ENCODE results near the gene BCAS4.
A peak's percentile ranks its signal among the peaks of the same experiment; 100 is the strongest.

Gene BCAS4

GRCh38 chr20:50911030-50911429 is 116.2 kb downstream of the BCAS4 start:
- no peak overlapping the region for H3K4me3 ChIP-seq (ENCODE audit: low read depth, low read length)
- no peak for DNase-seq (ENCODE audit: low read depth)

GRCh38 chr20:50911716-50912115 is 116.9 kb downstream of the BCAS4 start:
- no peak overlapping the region for H3K4me3 ChIP-seq (ENCODE audit: low read depth, low read length)
- no peak for DNase-seq (ENCODE audit: low read depth)
- TF ChIP-seq POLR2A (IDR thresholded peaks at IDR 0.05; ENCODE audit: extremely low read depth, insufficient read length) (no peak), MYC (IDR thresholded peaks at IDR 0.05; ENCODE audit: low read depth, low read length) (no peak)
- TF ChIP-seq, protein P1, sequence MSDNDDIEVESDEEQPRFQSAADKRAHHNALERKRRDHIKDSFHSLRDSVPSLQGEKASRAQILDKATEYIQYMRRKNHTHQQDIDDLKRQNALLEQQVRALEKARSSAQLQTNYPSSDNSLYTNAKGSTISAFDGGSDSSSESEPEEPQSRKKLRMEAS (IDR thresholded peaks at IDR 0.05; ENCODE audit: low read depth, low read length): no peak
- TF ChIP-seq, protein P2, sequence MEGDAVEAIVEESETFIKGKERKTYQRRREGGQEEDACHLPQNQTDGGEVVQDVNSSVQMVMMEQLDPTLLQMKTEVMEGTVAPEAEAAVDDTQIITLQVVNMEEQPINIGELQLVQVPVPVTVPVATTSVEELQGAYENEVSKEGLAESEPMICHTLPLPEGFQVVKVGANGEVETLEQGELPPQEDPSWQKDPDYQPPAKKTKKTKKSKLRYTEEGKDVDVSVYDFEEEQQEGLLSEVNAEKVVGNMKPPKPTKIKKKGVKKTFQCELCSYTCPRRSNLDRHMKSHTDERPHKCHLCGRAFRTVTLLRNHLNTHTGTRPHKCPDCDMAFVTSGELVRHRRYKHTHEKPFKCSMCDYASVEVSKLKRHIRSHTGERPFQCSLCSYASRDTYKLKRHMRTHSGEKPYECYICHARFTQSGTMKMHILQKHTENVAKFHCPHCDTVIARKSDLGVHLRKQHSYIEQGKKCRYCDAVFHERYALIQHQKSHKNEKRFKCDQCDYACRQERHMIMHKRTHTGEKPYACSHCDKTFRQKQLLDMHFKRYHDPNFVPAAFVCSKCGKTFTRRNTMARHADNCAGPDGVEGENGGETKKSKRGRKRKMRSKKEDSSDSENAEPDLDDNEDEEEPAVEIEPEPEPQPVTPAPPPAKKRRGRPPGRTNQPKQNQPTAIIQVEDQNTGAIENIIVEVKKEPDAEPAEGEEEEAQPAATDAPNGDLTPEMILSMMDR (IDR thresholded peaks at IDR 0.05; ENCODE audit: low read depth, low read length): no peak

More at GRCh38 chr20:50911030-50911429, 116.2 kb downstream of the BCAS4 start:
- TF ChIP-seq MYC (IDR thresholded peaks at IDR 0.05; ENCODE audit: low read depth, low read length) (no peak), POLR2A (IDR thresholded peaks at IDR 0.05; ENCODE audit: extremely low read depth, insufficient read length) (no peak)
- TF ChIP-seq, protein P2 (IDR thresholded peaks at IDR 0.05; ENCODE audit: low read depth, low read length): no peak
- TF ChIP-seq, protein P1 (IDR thresholded peaks at IDR 0.05; ENCODE audit: low read depth, low read length): no peak

DNA sequence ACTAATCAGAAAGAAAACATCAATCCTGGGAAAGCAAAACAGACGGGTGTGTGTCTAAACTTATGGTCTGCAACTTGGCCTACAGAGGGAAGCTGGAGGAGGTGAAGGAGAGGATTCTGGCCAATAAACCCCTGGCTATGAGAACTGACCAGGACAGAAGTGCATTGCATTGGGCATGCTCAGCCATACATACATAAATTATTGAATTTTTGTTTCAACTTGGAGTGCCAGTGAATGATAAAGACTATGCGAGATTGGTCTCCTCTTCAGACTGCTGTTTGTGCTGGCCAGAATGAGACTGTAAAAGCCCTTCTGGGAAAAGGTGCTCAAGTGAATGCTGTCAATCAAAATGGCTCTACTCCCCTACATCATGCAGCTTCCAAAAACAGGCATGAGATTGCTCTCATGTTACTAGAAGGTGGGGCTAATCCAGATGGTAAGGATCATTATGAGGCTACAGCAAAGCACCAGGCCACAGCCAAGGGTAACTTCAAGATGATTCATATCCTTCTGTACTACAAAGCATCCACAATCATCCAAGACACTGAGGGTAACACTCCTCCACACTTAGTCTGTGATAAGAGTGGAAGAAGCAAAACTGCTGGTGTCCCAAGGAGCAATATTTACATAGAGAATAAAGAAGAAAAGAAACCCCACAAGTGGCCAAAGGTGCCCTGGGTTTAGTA is 119.0 kb downstream of the BCAS4 start:
- peak; percentile 31 for DNase-seq (ENCODE audit: low read depth)

GRCh38 chr20:50915424-50915823 is 120.6 kb downstream of the BCAS4 start:
- H3K4me3 ChIP-seq (ENCODE audit: low read depth, low read length): no peak overlapping the region
- DNase-seq (ENCODE audit: low read depth): no peak

More for the DNA sequence above, 119.0 kb downstream of the BCAS4 start:
- H3K4me3 ChIP-seq (ENCODE audit: low read depth, low read length): no peak overlapping the region
- TF ChIP-seq POLR2A (IDR thresholded peaks at IDR 0.05; ENCODE audit: extremely low read depth, insufficient read length) (no peak), MYC (IDR thresholded peaks at IDR 0.05; ENCODE audit: low read depth, low read length) (no peak)
- TF ChIP-seq, protein P1 (IDR thresholded peaks at IDR 0.05; ENCODE audit: low read depth, low read length): no peak
- TF ChIP-seq, protein P2 (IDR thresholded peaks at IDR 0.05; ENCODE audit: low read depth, low read length): no peak

GRCh38 chr20:50916257-50916656 is 121.4 kb downstream of the BCAS4 start:
- TF ChIP-seq, protein P2 (IDR thresholded peaks at IDR 0.05; ENCODE audit: low read depth, low read length): no peak
- TF ChIP-seq, protein P1 (IDR thresholded peaks at IDR 0.05; ENCODE audit: low read depth, low read length): no peak
- TF ChIP-seq MYC (IDR thresholded peaks at IDR 0.05; ENCODE audit: low read depth, low read length) (no peak), POLR2A (IDR thresholded peaks at IDR 0.05; ENCODE audit: extremely low read depth, insufficient read length) (no peak)
- DNase-seq (ENCODE audit: low read depth): no peak
- no peak overlapping the region for H3K4me3 ChIP-seq (ENCODE audit: low read depth, low read length)

More at GRCh38 chr20:50915424-50915823, 120.6 kb downstream of the BCAS4 start:
- TF ChIP-seq, protein P2 (IDR thresholded peaks at IDR 0.05; ENCODE audit: low read depth, low read length): no peak
- TF ChIP-seq, protein P1 (IDR thresholded peaks at IDR 0.05; ENCODE audit: low read depth, low read length): no peak
- TF ChIP-seq MYC (IDR thresholded peaks at IDR 0.05; ENCODE audit: low read depth, low read length): no peak
- TF ChIP-seq POLR2A (IDR thresholded peaks at IDR 0.05; ENCODE audit: extremely low read depth, insufficient read length): no peak
